HG03196 (cell line): Measurements from ENCODE around the gene STON1.
"Not testable (repeated sequence)": the region's sequence is repeated elsewhere in the genome, so short reads cannot be mapped to it uniquely, and the experiment has no call there.

Source experiments
- ATAC-seq: cut with Tn5 transposase; IDR thresholded peaks from one replicate; pipeline ENCODE4 v1.9.1; 2021; ENCODE audit not compliant: unreplicated experiment

STON1 gene, protein sequence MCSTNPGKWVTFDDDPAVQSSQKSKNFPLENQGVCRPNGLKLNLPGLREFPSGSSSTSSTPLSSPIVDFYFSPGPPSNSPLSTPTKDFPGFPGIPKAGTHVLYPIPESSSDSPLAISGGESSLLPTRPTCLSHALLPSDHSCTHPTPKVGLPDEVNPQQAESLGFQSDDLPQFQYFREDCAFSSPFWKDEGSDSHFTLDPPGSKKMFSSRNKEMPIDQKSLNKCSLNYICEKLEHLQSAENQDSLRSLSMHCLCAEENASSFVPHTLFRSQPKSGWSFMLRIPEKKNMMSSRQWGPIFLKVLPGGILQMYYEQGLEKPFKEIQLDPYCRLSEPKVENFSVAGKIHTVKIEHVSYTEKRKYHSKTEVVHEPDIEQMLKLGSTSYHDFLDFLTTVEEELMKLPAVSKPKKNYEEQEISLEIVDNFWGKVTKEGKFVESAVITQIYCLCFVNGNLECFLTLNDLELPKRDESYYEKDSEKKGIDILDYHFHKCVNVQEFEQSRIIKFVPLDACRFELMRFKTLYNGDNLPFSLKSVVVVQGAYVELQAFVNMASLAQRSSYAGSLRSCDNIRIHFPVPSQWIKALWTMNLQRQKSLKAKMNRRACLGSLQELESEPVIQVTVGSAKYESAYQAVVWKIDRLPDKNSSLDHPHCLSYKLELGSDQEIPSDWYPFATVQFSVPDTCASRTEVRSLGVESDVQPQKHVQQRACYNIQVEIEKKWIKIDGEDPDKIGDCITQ

GRCh38 chr2:48530033-48530811, at the start of gene STON1:
Gene STON1, plus strand, starts transcription at chr2:48530154. Its CDS starts 50,480 bp downstream, at chr2:48580634.
- ATAC-seq = no peak

GRCh38 chr2:48480526-48480925, 49.4 kb upstream of the STON1 start:
- ATAC-seq = no peak

- no peak for ATAC-seq
Measured at GRCh38 chr2:48482313-48482712, 47.6 kb upstream of the STON1 start.

GRCh38 chr2:48482769-48483168, 47.2 kb upstream of the STON1 start:
- no peak for ATAC-seq

DNA sequence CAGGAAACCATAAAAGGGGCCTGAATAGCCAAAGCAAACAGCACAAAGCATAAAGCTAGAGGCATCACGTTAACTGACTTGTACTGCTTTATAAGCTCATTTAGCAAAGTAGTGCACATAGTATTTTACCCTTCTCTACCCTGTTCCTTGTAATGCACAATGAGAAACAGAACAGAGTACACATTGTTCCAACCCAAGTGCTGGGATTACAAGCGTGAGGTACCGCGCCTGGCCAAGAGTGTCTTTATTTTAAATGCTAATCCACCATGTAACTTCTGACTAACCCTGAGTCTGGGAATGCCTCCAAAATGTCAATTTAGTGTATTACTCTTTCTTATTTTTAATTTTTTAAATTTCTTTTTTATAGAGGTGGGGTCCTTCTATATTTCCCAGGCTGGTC, 46.4 kb upstream of the STON1 start:
- no peak for ATAC-seq

DNA sequence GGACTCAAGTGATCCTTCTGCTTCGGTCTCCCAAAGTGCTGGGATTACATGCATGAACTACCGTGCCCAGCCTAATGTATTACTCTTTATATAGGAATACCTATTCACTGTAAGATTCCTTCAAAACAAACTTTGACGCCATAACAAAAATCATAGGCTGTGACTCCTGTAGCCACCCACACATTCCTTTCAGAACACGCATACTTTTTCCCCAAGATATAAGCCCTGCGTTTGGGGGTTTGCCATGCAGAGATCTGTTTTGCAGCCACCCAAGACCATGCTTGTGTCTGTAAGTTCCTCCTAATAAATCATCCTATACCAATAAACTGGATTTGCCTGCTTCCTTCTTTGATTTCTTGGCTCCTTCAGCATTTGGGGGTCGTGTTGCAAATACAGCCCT, 46.0 kb upstream of the STON1 start:
- ATAC-seq = no peak

- ATAC-seq = no peak
Measured at GRCh38 chr2:48488545-48488944, 41.4 kb upstream of the STON1 start.

DNA sequence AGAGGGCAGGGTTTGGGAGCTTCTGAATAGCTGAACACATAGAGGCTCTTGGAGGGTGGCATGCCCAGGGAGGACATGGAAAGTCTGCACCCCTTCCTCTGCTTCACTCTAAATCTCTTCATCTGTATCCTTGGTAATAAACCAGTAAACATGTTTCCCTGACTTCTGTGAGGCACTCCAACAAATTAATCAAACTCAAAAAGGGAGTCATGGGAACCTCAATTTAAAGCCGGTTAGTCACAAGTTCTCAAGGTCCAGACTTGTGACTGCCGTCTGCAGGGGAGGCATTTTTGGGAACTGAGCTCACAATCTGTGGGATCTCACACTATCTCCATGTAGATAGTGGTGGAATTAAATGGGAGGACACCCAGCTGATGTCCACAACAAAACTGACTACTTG, 33.1 kb upstream of the STON1 start:
- no peak for ATAC-seq

DNA sequence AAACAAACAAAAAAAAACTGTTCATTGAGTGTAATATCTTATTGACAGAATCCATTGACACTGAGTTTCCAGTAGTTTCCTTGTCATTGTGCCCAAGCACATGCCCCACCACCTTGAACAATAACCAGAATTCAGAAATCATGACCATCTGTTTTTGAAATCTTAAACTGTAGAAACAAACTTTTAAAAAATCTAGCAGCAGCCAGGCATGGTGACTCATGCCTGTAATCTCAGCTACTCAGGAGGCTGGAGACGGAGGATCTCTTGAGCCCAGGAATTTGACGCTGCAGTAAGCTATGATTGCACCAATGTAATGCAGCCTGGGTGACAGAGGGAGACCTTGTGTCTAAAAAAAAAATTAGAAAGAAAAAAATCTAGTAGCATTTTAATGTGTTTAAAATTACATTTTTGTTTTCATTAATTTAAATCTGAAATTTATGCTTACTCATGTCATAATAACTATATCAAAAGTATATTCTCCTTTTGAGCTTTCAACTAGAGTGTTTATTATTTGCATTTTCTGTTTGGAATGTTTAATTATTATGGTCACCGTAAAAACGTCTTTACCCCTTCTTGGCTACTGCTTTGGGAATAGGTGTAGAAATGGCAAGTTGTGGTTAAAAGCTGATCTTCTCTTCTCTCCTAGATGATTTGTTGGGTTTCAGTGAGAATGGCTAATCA, 25.2 kb upstream of the STON1 start:
- ATAC-seq = no peak

- ATAC-seq = no peak
Measured at GRCh38 chr2:48507111-48507510, 22.8 kb upstream of the STON1 start.

- no peak for ATAC-seq
Measured at GRCh38 chr2:48508461-48509124, 21.4 kb upstream of the STON1 start.

DNA sequence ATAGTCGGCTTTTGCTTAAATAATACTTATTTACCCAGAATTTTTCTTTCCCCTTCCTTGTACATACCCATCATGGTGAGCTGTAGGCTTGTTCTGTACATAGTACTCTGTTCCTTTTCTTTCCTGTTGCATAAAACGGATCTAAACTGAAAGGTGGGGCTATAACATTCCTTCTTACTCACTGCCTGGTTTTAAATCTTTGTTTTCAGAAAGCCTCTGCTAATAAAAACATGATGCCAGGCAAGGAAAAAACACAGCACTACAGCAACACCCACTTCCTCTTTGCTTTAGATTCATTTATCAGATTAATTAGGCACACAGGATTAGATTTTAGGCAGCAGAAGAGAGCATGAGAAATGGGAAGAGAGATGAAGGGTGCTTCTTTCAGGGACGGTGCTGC, 19.6 kb upstream of the STON1 start:
- no peak for ATAC-seq

GRCh38 chr2:48511849-48512470, 18.0 kb upstream of the STON1 start:
- ATAC-seq = no peak

DNA sequence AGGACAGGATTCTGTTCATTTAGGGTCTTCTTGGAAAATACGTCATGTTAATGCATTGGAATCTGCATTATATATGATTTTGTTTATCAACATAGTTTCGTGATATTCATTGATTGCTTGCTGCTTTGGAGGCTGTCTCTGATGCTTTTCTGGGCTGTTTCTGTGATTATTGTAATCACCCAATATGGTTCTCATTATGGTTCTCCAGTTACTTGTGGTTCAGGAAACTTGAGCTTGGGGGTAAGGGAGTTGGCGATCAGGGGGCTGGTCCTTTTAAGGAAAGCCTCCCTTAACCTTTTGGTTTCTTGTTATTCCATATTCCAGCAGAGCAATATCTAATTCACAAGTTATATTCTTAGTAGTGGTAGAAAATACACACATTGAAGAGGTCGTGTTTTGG, 17.4 kb upstream of the STON1 start:
- ATAC-seq = no peak

DNA sequence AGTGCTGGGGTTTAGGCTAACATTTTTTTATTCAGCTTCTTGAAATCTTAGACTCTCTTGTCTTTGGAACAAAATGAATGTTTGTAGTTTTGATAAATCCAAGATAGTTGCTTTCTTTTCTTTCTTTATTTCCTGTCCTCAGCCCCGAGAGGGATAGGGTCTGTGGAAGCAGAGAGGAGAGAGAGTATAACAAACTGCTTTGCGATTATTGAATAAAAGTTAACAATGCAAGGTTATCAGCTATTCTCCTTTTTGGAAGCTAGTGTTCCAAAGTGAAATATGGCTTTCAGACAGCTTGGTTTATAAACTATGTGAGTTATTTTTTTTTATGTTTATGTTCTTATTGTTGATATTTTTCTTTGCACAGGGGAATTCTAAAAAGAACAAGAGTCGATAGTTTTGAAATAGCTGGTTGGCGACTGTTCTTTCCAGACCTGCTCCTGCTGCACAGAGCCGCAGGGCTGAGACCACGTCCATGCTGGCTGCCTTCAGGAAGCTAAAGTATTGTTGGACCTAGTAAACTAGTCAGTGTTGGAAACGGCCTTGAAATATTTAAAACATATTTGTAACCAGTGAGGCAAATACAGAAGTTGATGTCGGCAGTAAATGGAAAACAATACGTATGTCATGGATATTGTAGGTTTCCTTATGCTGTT, 15.5 kb upstream of the STON1 start:
- ATAC-seq = no peak

DNA sequence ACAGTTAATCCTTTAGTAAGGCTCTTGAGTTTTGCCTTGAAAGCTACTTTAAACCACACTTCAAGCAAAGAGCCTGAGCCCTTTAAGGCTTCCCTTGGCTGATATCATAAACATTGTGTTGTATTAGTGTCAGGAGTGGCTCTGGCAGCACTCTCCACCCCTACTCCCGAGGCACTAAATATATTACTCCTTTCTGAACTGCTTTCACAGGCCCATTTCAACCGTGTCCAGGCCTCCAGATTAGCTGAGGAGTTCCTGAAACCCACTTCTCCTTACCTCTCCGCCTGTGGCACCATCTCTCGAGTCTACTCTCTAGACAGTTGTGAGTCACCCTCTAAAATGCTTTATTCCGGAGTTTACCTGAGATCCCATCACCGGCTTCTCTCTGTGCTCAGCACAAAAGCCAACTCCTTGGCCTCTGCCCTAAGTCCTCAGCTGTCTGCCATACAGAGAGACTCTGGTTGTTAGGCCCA, 14.4 kb upstream of the STON1 start:
- no peak for ATAC-seq

DNA sequence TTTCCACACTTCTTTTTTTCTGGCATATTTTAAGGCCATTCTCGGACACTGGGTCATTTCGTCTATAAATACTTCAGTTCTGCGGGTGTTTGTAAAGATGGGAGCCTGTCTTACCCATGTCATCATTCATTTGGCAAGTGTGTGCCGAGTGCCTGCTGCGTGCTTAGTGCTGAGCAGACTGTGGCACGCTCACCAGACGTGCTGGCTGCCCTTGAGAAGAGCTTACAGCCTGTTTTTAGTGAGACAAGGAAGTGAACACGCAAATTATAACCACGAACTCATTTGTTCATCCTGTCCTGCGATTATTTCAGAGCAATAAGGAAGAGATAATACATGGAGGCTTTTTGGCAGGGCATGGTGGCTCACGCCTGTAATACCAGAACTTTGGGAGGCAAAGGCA, 10.4 kb upstream of the STON1 start:
- no peak for ATAC-seq

GRCh38 chr2:48524756-48525155, 5.2 kb upstream of the STON1 start:
- ATAC-seq = not testable (repeated sequence)

- no peak for ATAC-seq
Measured at GRCh38 chr2:48525269-48525943, 4.5 kb upstream of the STON1 start.
